HepG2 (cell line): ENCODE measurements around the gene MESD. TPM values are rescaled to one million over a fixed set of nuclear protein-coding genes. Genes with fewer than 3 reads are reported as not detected.

ENCODE experiments used
- CEBPG ChIP-seq: IDR thresholded peaks from 2 replicates; pipeline ENCODE4 v1.6.1; 2016
- CREBL2 ChIP-seq: sonication (generic); formaldehyde crosslinking; IDR thresholded peaks from 2 replicates; pipeline ENCODE4 v1.8.1; 2023; ENCODE audit warnings: missing genetic modification reagents, mild to moderate bottlenecking, borderline replicate concordance
- ETS1 ChIP-seq: sonication (generic); formaldehyde crosslinking; IDR thresholded peaks from 2 replicates; pipeline ENCODE4 v1.4.0; 2020; ENCODE audit warnings: missing genetic modification reagents
- GABPB1 ChIP-seq: IDR thresholded peaks from 2 replicates; pipeline ENCODE4 v1.6.1; 2016; ENCODE audit warnings: mild to moderate bottlenecking, missing genetic modification reagents, moderate library complexity, missing compliant biosample characterization
- HNRNPUL1 ChIP-seq: fragments of 200-400 bp; formaldehyde crosslinking; IDR thresholded peaks from 2 replicates; pipeline ENCODE4 v1.6.1; 2017; ENCODE audit warnings: low read depth, mild to moderate bottlenecking, low read length, moderate library complexity
- HOXD1 ChIP-seq: sonication (generic); formaldehyde crosslinking; IDR thresholded peaks from 2 replicates; pipeline ENCODE4 v1.5.0; 2020; ENCODE audit warnings: missing genetic modification reagents
- PATZ1 ChIP-seq: sonication (generic); formaldehyde crosslinking; IDR thresholded peaks from 2 replicates; pipeline ENCODE4 v1.4.0; 2020; ENCODE audit warnings: missing genetic modification reagents
- PAX8 ChIP-seq: sonication (generic); formaldehyde crosslinking; IDR thresholded peaks from 2 replicates; pipeline ENCODE4 v1.8.0; 2022; ENCODE audit warnings: mild to moderate bottlenecking, missing genetic modification reagents, borderline replicate concordance
- REXO4 ChIP-seq: sonication (generic); formaldehyde crosslinking; IDR thresholded peaks from 2 replicates; pipeline ENCODE4 v1.8.0; 2022; ENCODE audit warnings: missing genetic modification reagents, mild to moderate bottlenecking, borderline replicate concordance
- RXRA ChIP-seq: sonication (generic); formaldehyde crosslinking; IDR thresholded peaks from 2 replicates; pipeline ENCODE4 v1.5.1; 2020; ENCODE audit warnings: missing genetic modification reagents
- SIN3A ChIP-seq: IDR thresholded peaks from 2 replicates; pipeline ENCODE4 v1.6.1; 2011; ENCODE audit warnings: low read depth, mild to moderate bottlenecking, control low read depth, low read length, borderline replicate concordance
- TFAP4 ChIP-seq: sonication (generic); IDR thresholded peaks from 2 replicates; pipeline ENCODE4 v1.6.1; 2016; ENCODE audit warnings: low read depth, borderline replicate concordance
- ZBTB38 ChIP-seq: sonication (generic); formaldehyde crosslinking; IDR thresholded peaks from 2 replicates; pipeline ENCODE4 v1.5.1; 2020; ENCODE audit warnings: mild to moderate bottlenecking, missing genetic modification reagents
- ZC3H13 ChIP-seq: sonication (generic); formaldehyde crosslinking; IDR thresholded peaks from 2 replicates; pipeline ENCODE4 v1.8.1; 2023; ENCODE audit warnings: mild to moderate bottlenecking, missing genetic modification reagents, moderate library complexity
- ZFP37 ChIP-seq: sonication (generic); formaldehyde crosslinking; IDR thresholded peaks from 2 replicates; pipeline ENCODE4 v1.4.0; 2020; ENCODE audit warnings: missing genetic modification reagents, borderline replicate concordance
- ZFX ChIP-seq: sonication (generic); formaldehyde crosslinking; IDR thresholded peaks from 2 replicates; pipeline ENCODE4 v1.4.0; 2020; ENCODE audit warnings: mild to moderate bottlenecking, low read depth, missing genetic modification reagents, moderate library complexity
- ZNF136 ChIP-seq: sonication (generic); formaldehyde crosslinking; IDR thresholded peaks from 2 replicates; pipeline ENCODE4 v1.8.1; 2022; ENCODE audit warnings: low read depth, mild to moderate bottlenecking, moderate library complexity, missing genetic modification reagents
- ZNF580 ChIP-seq: IDR thresholded peaks from 2 replicates; pipeline ENCODE4 v1.6.1; 2016; ENCODE audit warnings: low read depth, borderline replicate concordance
- ZNF605 ChIP-seq: sonication (generic); formaldehyde crosslinking; IDR thresholded peaks from 2 replicates; pipeline ENCODE4 v1.8.0; 2022; ENCODE audit warnings: mild to moderate bottlenecking, missing genetic modification reagents
- ZNF709 ChIP-seq: sonication (generic); formaldehyde crosslinking; IDR thresholded peaks from 2 replicates; pipeline ENCODE4 v1.5.0; 2020; ENCODE audit warnings: mild to moderate bottlenecking, missing genetic modification reagents
- ZNF780A ChIP-seq: sonication (generic); formaldehyde crosslinking; IDR thresholded peaks from 2 replicates; pipeline ENCODE4 v1.8.0; 2022; ENCODE audit warnings: mild to moderate bottlenecking, missing genetic modification reagents, moderate library complexity
- ZSCAN9 ChIP-seq: IDR thresholded peaks from 2 replicates; pipeline ENCODE4 v1.6.1; 2016; ENCODE audit warnings: borderline replicate concordance
- ZZZ3 ChIP-seq: sonication (generic); formaldehyde crosslinking; IDR thresholded peaks from 2 replicates; pipeline ENCODE4 v1.4.0; 2020; ENCODE audit warnings: missing genetic modification reagents, mild to moderate bottlenecking, borderline replicate concordance
- polyA plus RNA-seq, 8 experiments: library from polyadenylated mRNA; depleted of rRNA in 3 of 8; stranded (reverse) in 7 of 8; unstranded in 1 of 8; fragments of >200 nt; fragmentation: Illumina TruSeq in 4 of 8; extraction: Trizol in 4 of 8; gene quantifications; 2 replicates each; pipeline versions ENCODE4 v1.2.1 to v1.2.3, GENCODE V29; 2011 to 2016; ENCODE audit warnings: low read depth in 4 of 8, missing spikeins in 1 of 8, mixed read lengths in 1 of 8; ENCODE audit not compliant: insufficient read depth in 1 of 8
- total RNA-seq, 5 experiments: library from RNA; depleted of rRNA; stranded (reverse); fragments of >200 nt; fragmentation: Illumina TruSeq; extraction: Trizol; gene quantifications; 2 replicates each; pipeline ENCODE4 v1.2.3, GENCODE V29; 2016; ENCODE audit warnings: low read depth in 1 of 5

The MESD gene
- total and polyA plus RNA-seq, 2 of the 13 experiments (the other 11 are each of a cell fraction or from before 2014, with no cell fraction given): 18.0 to 46.2 TPM

- TF ChIP-seq REXO4 (CRISPR knock-in tag): 0 out of 2 replicates have a peak, but pooled peaks have one; percentile 8
- TF ChIP-seq PAX8 (CRISPR knock-in tag): no peak
- peak; percentile 73; the same call in 1 of the 2 replicates for TF ChIP-seq ZNF580 (CRISPR knock-in tag)
- peak; percentile 79; the same call in 1 of the 2 replicates for TF ChIP-seq ZNF709 (CRISPR knock-in tag)
- peak; percentile 40 for TF ChIP-seq ZC3H13 (CRISPR knock-in tag)
- no peak for TF ChIP-seq ZNF780A (CRISPR knock-in tag)
- no peak for TF ChIP-seq CREBL2 (CRISPR knock-in tag)
- TF ChIP-seq TFAP4: no peak
- TF ChIP-seq ZZZ3 (CRISPR knock-in tag): no peak; the same call in 1 of the 2 replicates
- no peak for TF ChIP-seq ZFP37 (CRISPR knock-in tag)
- peak; percentile 31; the same call in 1 of the 2 replicates for TF ChIP-seq RXRA
- TF ChIP-seq CEBPG (CRISPR knock-in tag): no peak; the same call in 1 of the 2 replicates
- peak; percentile 91 for TF ChIP-seq GABPB1 (CRISPR knock-in tag)
- peak; percentile 73 for TF ChIP-seq ZNF605
- no peak for TF ChIP-seq HOXD1
- TF ChIP-seq ETS1 (CRISPR knock-in tag): no peak
- no peak for TF ChIP-seq ZBTB38 (CRISPR knock-in tag)
- TF ChIP-seq ZNF136 (CRISPR knock-in tag): 0 out of 2 replicates have a peak, but pooled peaks have one; percentile 58
- TF ChIP-seq HNRNPUL1: no peak
- peak; percentile 74; the same call in 1 of the 2 replicates for TF ChIP-seq PATZ1 (CRISPR knock-in tag)
- peak; percentile 75 for TF ChIP-seq ZFX
- no peak for TF ChIP-seq SIN3A
- TF ChIP-seq ZSCAN9 (CRISPR knock-in tag): 0 out of 2 replicates have a peak, but pooled peaks have one; percentile 19
Measured at GRCh38 chr15:81000624-81001151, 11.1 kb upstream of the MESD start, which contains the start of gene TLNRD1 (continued).
